Stomach (tissue), 9 donors: ENCODE measurements around the gene CXCL17. TPM values are rescaled to one million over a fixed set of nuclear protein-coding genes. Genes with fewer than 3 reads are reported as not detected.

Experiments used
- DNase-seq, 2 donors: peaks; one replicate each; pipeline versions ENCODE4 v3.0.0 to v3.0.0-alpha.2; 2013 to 2019
- H3K27ac ChIP-seq, 5 donors: fragments of 200-600 bp in 4 of 5; sonication (generic) in 4 of 5; one replicate each; pipeline ENCODE4 v1.5.1; 2013 to 2019; ENCODE audit warnings: mild to moderate bottlenecking in 1 of 5, moderate library complexity in 1 of 5
- H3K27me3 ChIP-seq, 3 donors: fragments of 200-600 bp; sonication (generic); one replicate each; pipeline ENCODE4 v1.5.1; 2017 to 2019; ENCODE audit warnings: mixed run types in 1 of 3
- H3K36me3 ChIP-seq, 4 donors: fragments of 200-600 bp; sonication (generic); 1 replicate in 3 of 4; 2 replicates in 1 of 4; pipeline ENCODE4 v1.5.1; 2016 to 2019
- H3K4me1 ChIP-seq, 4 donors: fragments of 200-600 bp; sonication (generic); one replicate each; pipeline ENCODE4 v1.5.1; 2016 to 2019
- H3K4me3 ChIP-seq, 4 donors: fragments of 200-600 bp; sonication (generic) in 3 of 4; one replicate each; pipeline ENCODE4 v1.5.1; 2016 to 2019; ENCODE audit warnings: mild to moderate bottlenecking in 1 of 4
- H3K9me3 ChIP-seq, 4 donors: fragments of 200-600 bp; sonication (generic); one replicate each; pipeline ENCODE4 v1.5.1; 2016 to 2019
- EP300 ChIP-seq: sonication (generic); formaldehyde crosslinking; IDR thresholded peaks from one replicate; pipeline ENCODE4 v1.6.1; 2017; ENCODE audit warnings: antibody characterized with exemption
- POLR2A ChIP-seq, 4 donors: fragments of 450-650 bp; IDR thresholded peaks; one replicate each; pipeline ENCODE4 v1.6.1; 2016; ENCODE audit warnings: antibody characterized with exemption in 4 of 4, control low read depth in 2 of 4, mild to moderate bottlenecking in 1 of 4, moderate library complexity in 1 of 4
- POLR2AphosphoS5 ChIP-seq, 3 donors: sonication (generic); formaldehyde crosslinking; IDR thresholded peaks; one replicate each; pipeline ENCODE4 v1.6.1; 2016; ENCODE audit warnings: antibody characterized with exemption in 3 of 3
- WGBS, 5 donors: extraction: QIAGEN DNeasy Blood & Tissue Kit in 3 of 5; methylation state at CpG; one replicate each; pipeline versions ENCODE4 v1.1.5 to v1.1.7; 2013 to 2018; 5-methylcytosine and 5-hydroxymethylcytosine counted together
- intact Hi-C: fragments of 100-400 bp; cut with DNase I; formaldehyde crosslinking; loops from one replicate; pipeline ENCODE4 v1.15.1; 2023; ENCODE audit warnings: low total_unique reads
- polyA plus RNA-seq, 3 donors: library from polyadenylated mRNA; stranded (reverse); fragments of 200-250 nt; gene quantifications; one replicate each; pipeline ENCODE4 v1.2.3, GENCODE V29; 2013
- total RNA-seq, 5 donors: library from RNA; depleted of rRNA; stranded (reverse); fragments of >200 nt; gene quantifications; one replicate each; pipeline versions ENCODE4 v1.1.0 to v1.2.3, GENCODE V29; 2014 to 2016
- TF ChIP-seq, protein P1 (sequence below), 7 experiments: fragments of 450-650 bp in 4 of 7; fragments of 200-600 bp in 3 of 7; sonication (generic) in 3 of 7; IDR thresholded peaks; one replicate each; pipeline ENCODE4 v1.5.1; 2016 to 2019; ENCODE audit warnings: antibody characterized with exemption in 7 of 7, control low read depth in 2 of 7, mild to moderate bottlenecking in 1 of 7
- donor health status: healthy with polysubstance abuse.
- donor health status: Bipolar disorder and iron deficiency.
- donor health status: healthy.

The CXCL17 gene
- total and polyA plus RNA-seq, 8 donors, result 7.6 to 518 (median 107) TPM; not detected in 1

DNA sequence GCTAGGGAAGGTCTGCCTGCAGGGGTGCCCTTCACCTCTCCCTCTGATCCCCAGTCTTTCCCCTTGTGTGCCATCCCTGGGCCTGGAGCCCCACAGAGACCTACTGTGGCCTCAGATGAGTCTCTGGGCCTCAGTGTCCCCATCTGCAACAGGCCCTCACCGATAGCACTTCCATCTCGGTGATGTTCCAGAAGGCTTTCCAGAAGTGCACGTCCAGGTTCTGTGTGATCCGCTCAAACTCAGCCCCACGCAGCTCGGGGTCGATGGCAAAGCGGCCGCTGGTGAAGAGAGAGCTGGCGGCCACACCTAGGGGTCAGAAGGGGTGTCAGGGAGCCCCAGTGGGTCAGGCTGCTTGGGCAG, 35.0 kb downstream of the CXCL17 start:
- 96 to 99% (median 97%) methylated on average over 10 of the region's 10 CpGs for WGBS, 5 donors
- H3K4me1 ChIP-seq, result peaks cover 0 to 14% (median 7%) of the 10 kb centered on the region in 4 donors
- intact Hi-C loops, result no loop called here
- no peak overlapping the region for H3K4me3 ChIP-seq
- DNase-seq, result no peak
- TF ChIP-seq, protein P1, sequence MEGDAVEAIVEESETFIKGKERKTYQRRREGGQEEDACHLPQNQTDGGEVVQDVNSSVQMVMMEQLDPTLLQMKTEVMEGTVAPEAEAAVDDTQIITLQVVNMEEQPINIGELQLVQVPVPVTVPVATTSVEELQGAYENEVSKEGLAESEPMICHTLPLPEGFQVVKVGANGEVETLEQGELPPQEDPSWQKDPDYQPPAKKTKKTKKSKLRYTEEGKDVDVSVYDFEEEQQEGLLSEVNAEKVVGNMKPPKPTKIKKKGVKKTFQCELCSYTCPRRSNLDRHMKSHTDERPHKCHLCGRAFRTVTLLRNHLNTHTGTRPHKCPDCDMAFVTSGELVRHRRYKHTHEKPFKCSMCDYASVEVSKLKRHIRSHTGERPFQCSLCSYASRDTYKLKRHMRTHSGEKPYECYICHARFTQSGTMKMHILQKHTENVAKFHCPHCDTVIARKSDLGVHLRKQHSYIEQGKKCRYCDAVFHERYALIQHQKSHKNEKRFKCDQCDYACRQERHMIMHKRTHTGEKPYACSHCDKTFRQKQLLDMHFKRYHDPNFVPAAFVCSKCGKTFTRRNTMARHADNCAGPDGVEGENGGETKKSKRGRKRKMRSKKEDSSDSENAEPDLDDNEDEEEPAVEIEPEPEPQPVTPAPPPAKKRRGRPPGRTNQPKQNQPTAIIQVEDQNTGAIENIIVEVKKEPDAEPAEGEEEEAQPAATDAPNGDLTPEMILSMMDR (IDR thresholded peaks at IDR 0.05), result no peak
- TF ChIP-seq POLR2A (IDR thresholded peaks at IDR 0.05) (no peak), EP300 (no peak), POLR2AphosphoS5 (IDR thresholded peaks at IDR 0.05) (no peak)
- H3K36me3 ChIP-seq, result peaks cover 0 to 37% (median 17%) of the 10 kb centered on the region in 4 donors
- no peak overlapping the region for H3K27ac ChIP-seq
- no peaks in the 10 kb centered on the region for H3K27me3 ChIP-seq
- H3K9me3 ChIP-seq, result no peaks in the 10 kb centered on the region

- Histone ChIP-seq H3K4me1 (peaks cover under 1 to 18% (median 11%) of the 10 kb centered on the region in 4 donors), H3K4me3 (no peak overlapping the region), H3K9me3 (no peaks in the 10 kb centered on the region), H3K27me3 (no peaks in the 10 kb centered on the region), H3K36me3 (peaks cover 0 to 37% (median 17%) of the 10 kb centered on the region in 4 donors), H3K27ac (no peak overlapping the region)
- WGBS, 5 donors, result 88 to 92% (median 91%) methylated on average over 24 to 30 of the region's 30 CpGs
- intact Hi-C loops, result no loop called here
- TF ChIP-seq POLR2AphosphoS5 (IDR thresholded peaks at IDR 0.05) (no peak), EP300 (no peak), POLR2A (IDR thresholded peaks at IDR 0.05) (no peak)
- TF ChIP-seq, protein P1 (IDR thresholded peaks at IDR 0.05), result no peak
- no peak for DNase-seq
Observed at GRCh38 chr19:42407085-42407815, 35.5 kb downstream of the CXCL17 start.

DNA sequence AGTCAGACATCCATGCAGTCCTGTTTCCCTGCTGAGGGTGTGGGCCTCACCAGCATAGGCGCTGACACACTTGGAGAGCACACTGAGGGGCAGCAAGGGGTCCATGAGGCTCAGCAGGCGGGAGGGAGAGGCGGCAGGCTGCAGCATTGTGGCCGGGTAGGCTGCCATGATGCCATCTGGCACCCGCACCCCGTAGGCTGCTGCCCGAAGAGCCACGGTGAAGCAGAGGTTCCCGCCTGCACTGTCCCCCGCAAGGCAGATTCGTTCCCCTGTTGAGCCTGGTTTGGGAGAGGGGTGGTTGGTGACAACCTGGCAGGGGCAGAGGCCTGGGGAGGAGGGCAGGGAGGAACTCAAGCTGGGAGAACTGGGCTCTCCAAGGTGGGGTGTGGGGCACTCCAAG, 36.6 kb downstream of the CXCL17 start:
- no peaks in the 10 kb centered on the region for H3K27me3 ChIP-seq
- H3K27ac ChIP-seq, result no peak overlapping the region
- intact Hi-C loops, result no loop called here
- no peaks in the 10 kb centered on the region for H3K9me3 ChIP-seq
- 90 to 97% (median 94%) methylated on average over 7 to 11 of the region's 11 CpGs for WGBS, 5 donors
- DNase-seq, result no peak
- H3K4me1 ChIP-seq, result peaks cover 9 to 27% (median 22%) of the 10 kb centered on the region in 4 donors
- no peak overlapping the region for H3K4me3 ChIP-seq
- TF ChIP-seq, protein P1 (IDR thresholded peaks at IDR 0.05), result no peak
- no peak for TF ChIP-seq EP300
- no peak for TF ChIP-seq POLR2A (IDR thresholded peaks at IDR 0.05)
- TF ChIP-seq POLR2AphosphoS5 (IDR thresholded peaks at IDR 0.05), result no peak
- H3K36me3 ChIP-seq, result peaks cover 0 to 37% (median 17%) of the 10 kb centered on the region in 4 donors

DNA sequence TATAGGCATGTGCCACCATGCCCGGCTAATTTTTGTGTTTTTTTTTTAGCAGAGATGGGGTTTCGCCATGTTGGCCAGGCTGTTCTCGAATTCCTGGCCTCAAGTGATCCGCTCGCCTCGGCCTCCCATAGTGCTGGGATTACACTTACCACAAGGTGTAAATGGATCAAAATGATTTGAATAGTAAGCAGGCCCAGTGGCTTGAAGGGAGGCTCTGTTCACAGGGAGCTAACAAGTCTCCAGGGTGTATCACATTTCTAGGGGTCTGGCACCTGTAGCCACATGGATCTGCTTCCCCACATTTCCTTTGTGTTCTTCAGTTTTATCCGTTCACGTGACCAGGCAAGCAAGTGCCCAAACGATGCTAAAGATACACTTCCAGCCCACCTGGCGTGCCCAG, 39.2 kb downstream of the CXCL17 start:
- DNase-seq, result no peak
- Histone ChIP-seq H3K27ac (no peak overlapping the region), H3K9me3 (no peaks in the 10 kb centered on the region), H3K27me3 (no peaks in the 10 kb centered on the region), H3K36me3 (peaks cover 0 to 31% (median 16%) of the 10 kb centered on the region in 4 donors), H3K4me1 (peaks cover 11 to 23% (median 18%) of the 10 kb centered on the region in 4 donors), H3K4me3 (no peak overlapping the region)
- TF ChIP-seq, protein P1 (IDR thresholded peaks at IDR 0.05), result no peak
- TF ChIP-seq POLR2A (IDR thresholded peaks at IDR 0.05), result no peak
- no peak for TF ChIP-seq EP300
- TF ChIP-seq POLR2AphosphoS5 (IDR thresholded peaks at IDR 0.05), result no peak
- WGBS, 5 donors, result 88 to 98% (median 97%) methylated on average over 10 of the region's 10 CpGs
- intact Hi-C loops, result no loop called here
